ENCODE data around the gene ZNF599. TPM values are rescaled to one million over a fixed set of nuclear protein-coding genes. Genes with fewer than 3 reads are reported as not detected.

ZNF599 gene
- total and polyA plus RNA-seq, 12 donors, result 3.3 to 14.3 (median 7.5) TPM

DNA sequence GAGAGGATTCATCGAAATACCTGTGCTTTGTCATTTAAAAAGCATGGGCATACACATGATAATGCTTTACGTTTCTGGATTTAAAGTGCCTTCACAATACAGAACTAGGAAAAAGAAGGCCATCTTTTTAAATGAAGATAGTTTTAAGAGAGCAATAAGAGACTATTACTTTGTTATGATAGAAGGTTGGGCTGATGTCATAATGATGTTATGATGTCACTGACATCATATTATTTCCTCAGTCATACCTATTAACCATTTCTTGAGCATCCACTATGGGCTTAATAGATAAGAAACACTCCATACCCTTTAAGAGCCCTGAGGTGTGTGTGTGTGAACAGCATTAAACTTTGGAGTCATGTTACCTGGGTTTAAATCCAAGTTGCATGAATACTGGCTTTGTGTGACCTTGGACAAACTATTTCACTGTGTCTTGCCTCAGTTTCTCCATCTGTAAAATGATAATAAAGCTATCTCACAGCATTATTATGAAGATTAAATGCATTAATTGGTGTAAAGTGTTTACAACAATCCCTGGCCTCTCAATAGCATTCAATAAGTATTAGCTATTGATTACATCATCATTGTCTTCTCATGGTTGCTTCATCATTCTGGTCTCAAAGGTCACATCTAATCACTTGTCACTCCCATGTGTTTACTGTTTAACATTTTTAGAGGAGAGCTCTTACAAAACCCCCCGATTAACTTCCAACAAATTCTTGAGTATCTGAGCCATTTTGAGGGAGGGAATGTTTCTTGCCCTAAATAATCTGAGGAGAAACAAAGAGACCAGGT lies 27.9 kb downstream of the ZNF599 start:
- no peak overlapping the region for H3K4me3 ChIP-seq
- intact Hi-C loops (cut with DNase I), result no loop called here
- no peak for DNase-seq
- no peak overlapping the region for H3K27ac ChIP-seq
- TF ChIP-seq CTCF (IDR thresholded peaks at IDR 0.05) (no peak), POLR2A (IDR thresholded peaks at IDR 0.05) (no peak)
- H3K36me3 ChIP-seq (replicated peaks in 1 of 2), result peaks cover 0 to 8% of the 10 kb centered on the region in 2 donors
- H3K4me1 ChIP-seq (replicated peaks in 1 of 2), result no peaks in the 10 kb centered on the region
- H3K9me3 ChIP-seq (replicated peaks in 1 of 3), result peaks cover 0 to 72% (median 29%) of the 10 kb centered on the region in 3 donors
- WGBS, 4 donors, result 90 to 93% (median 91%) methylated on average over 3 of the region's 3 CpGs
- no peaks in the 10 kb centered on the region for H3K27me3 ChIP-seq

DNA sequence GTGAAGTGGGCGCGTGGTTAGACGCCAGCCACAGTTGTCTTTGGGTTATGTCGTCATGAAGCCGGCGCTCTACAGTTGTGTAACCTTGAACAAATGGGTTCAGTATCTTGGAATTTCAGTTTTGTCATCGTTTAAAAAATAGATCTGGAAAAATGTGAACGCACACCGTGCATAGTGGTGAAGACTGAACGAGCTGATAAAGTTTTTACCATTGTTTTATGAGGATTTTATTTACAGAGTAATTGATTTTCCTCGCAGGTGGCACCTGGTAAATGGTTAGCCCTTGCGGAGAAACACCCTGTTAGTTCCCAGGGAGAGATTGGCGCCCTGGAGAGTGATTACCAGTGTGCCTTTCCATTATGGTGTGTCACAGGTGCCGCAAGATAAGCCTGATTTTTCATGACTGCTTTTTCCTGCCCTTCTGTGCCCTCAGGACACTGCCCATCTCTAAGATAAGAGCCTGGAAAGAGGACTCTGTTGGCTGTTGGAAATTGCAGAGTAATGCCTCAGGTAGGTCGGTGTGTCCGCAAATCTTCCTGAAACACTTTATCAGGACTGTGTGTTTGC lies 38.4 kb downstream of the ZNF599 start:
- peaks cover under 1 to 22% (median 8%) of the 10 kb centered on the region in 3 donors for H3K9me3 ChIP-seq (replicated peaks in 1 of 3)
- H3K4me3 ChIP-seq, result peak overlapping the region; percentile 53 to 88 (median 76)
- WGBS, 4 donors, result 16 to 21% (median 20%) methylated on average over 15 to 16 of the region's 16 CpGs
- H3K4me1 ChIP-seq (replicated peaks in 1 of 2), result peaks cover 8 to 14% of the 10 kb centered on the region in 2 donors
- no peak for TF ChIP-seq POLR2A (IDR thresholded peaks at IDR 0.05)
- no peak for TF ChIP-seq CTCF (IDR thresholded peaks at IDR 0.05)
- peak overlapping the region; percentile 89 to 99 (median 97) for H3K27ac ChIP-seq
- no peaks in the 10 kb centered on the region for H3K27me3 ChIP-seq
- intact Hi-C loops (cut with DNase I), result no loop called here
- no peak for DNase-seq
- peaks cover 0 to 18% of the 10 kb centered on the region in 2 donors for H3K36me3 ChIP-seq (replicated peaks in 1 of 2)

DNA sequence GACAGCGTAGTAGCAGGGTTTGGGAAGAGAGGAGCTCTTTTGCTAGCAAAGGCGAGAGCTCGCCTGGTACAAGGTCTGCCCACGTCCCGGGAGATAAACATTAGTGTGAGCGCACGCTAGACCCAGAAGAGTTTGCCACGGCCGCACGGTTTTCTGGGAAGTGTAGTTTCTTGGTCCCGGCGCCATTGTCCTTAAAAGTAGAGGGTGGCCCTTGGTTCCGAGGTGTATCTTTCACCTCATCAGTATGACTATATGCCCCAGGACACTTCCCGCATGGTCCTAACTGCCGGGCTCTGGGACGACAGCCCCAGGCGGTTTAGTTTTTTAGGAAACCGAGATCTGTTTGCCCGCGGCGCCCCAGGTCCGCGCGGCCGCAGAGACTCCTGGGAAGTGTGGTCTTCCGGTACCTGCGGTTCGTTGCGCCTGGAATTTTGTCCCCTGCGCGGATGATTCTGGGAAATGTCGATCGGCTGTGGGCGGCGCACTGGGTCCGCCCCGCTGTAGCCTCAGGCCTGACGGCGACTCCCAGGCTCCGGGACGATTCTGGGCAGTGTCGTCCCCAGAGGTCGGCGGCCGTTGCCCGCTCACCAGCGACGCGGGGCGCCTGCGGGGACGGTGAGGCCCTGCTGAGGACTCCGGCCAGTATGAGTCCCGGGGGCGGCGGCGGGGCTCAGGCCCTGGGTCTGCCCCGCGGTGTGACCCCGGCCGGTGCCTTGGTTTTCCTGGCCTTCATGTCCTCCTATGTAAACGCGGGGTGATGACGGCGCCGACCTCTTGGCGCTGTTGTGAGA lies 39.1 kb downstream of the ZNF599 start, which contains the start of gene ZNF181:
Gene ZNF181, plus strand, starts transcription at position 498 of the 791 bp plus-strand sequence. CDS start 795 bp downstream, outside the sequence.
- Histone ChIP-seq H3K4me3 (peak within 1 kb of the TSS; percentile 53 to 88 (median 76)), H3K36me3 (replicated peaks in 1 of 2) (peaks cover 0 to 12% of the 10 kb centered on the region in 2 donors), H3K4me1 (replicated peaks in 1 of 2) (peaks cover 8 to 14% of the 10 kb centered on the region in 2 donors), H3K27ac (peak within 1 kb of the TSS; percentile 89 to 99 (median 97)), H3K9me3 (replicated peaks in 1 of 3) (peaks cover 0 to 22% (median 7%) of the 10 kb centered on the region in 3 donors), H3K27me3 (no peaks in the 10 kb centered on the region)
- DNase-seq, result peak; percentile 86 to 95 (median 91)
- intact Hi-C loops (cut with DNase I), result no loop called here
- TF ChIP-seq POLR2A (IDR thresholded peaks at IDR 0.05) (peak; percentile 73 to 79), CTCF (IDR thresholded peaks at IDR 0.05) (no peak)
- WGBS, 4 donors, result 0% methylated on average over 22 to 67 of the region's 67 CpGs
